K562 (cell line): ENCODE results near the gene ZFP64. TPM values are rescaled to one million over a fixed set of nuclear protein-coding genes. Genes with fewer than 3 reads are reported as not detected.

Experiments used
- ATAC-seq: fragments of 200-7000 bp; cut with Tn5 transposase; 3 replicates; pipeline ENCODE4 v1.9.1; 2020; ENCODE audit warnings: moderate library complexity
- BruUV-seq: library from RNA; stranded (reverse); fragments of 400-500 nt; replicated peaks from 2 replicates; lab custom pipeline; 2021; lab: Mats Ljungman, UMichigan
- CTCF ChIA-PET: fragments of 300-600 bp; formaldehyde crosslinking; extraction: SDS; loops from one replicate; lab custom pipeline; 2021; ENCODE audit warnings: low intra/inter-chr PET ratio; lab: Yijun Ruan, JAX
- POLR2A ChIA-PET: fragments of 300-600, 350-650 bp; sonication (Branson Sonifier 250); formaldehyde crosslinking; extraction: SDS; loops from one replicate; lab custom pipeline; 2021; ENCODE audit warnings: antibody characterized with exemption, inconsistent platforms; lab: Yijun Ruan, JAX
- DNase-seq, 4 experiments: peaks; one replicate each; pipeline versions ENCODE4 v3.0.0 to v3.0.0-alpha.2; 2011 to 2018; ENCODE audit warnings: low spot score in 3 of 4, mixed read lengths in 3 of 4; ENCODE audit errors: extremely low read depth in 1 of 4
- FAIRE-seq: peaks from 2 replicates; lab custom pipeline; 2011; peaks lifted over from hg19 to GRCh38; lab: Jason Lieb, UNC
- H2AFZ ChIP-seq: 2 replicates; pipeline ENCODE4 v1.6.0; 2011; ENCODE audit warnings: low read depth, low read length, control low read depth, inconsistent platforms
- H3K27ac ChIP-seq: fragments of 200-600 bp; 3 replicates; pipeline ENCODE4 v1.8.0; 2011; ENCODE audit warnings: low read depth, mild to moderate bottlenecking, control low read depth, inconsistent platforms, low read length, moderate library complexity, mixed read lengths; ENCODE audit errors: extremely low read depth
- H3K27me3 ChIP-seq, 2 experiments: fragments of 300-600 bp in 1 of 2; 2 replicates in 1 of 2; 3 replicates in 1 of 2; pipeline versions ENCODE4 v1.6.0 to v1.8.0; 2011; ENCODE audit warnings: inconsistent platforms in 2 of 2, low read length in 2 of 2, mild to moderate bottlenecking in 1 of 2, mixed read lengths in 1 of 2, moderate library complexity in 1 of 2; ENCODE audit not compliant: control insufficient read depth in 2 of 2, insufficient read depth in 2 of 2
- H3K36me3 ChIP-seq: fragments of 300-600 bp; 3 replicates; pipeline ENCODE4 v1.8.0; 2011; ENCODE audit warnings: mild to moderate bottlenecking, low read length, inconsistent platforms; ENCODE audit not compliant: control insufficient read depth, insufficient read depth
- H3K4me1 ChIP-seq, 2 experiments: fragments of 200-600 bp in 1 of 2; replicated peaks in 1 of 2; 2 replicates in 1 of 2; 3 replicates in 1 of 2; pipeline versions ENCODE4 v1.5.1 to v1.8.0; 2011; ENCODE audit warnings: inconsistent platforms in 2 of 2, low read length in 2 of 2, mild to moderate bottlenecking in 1 of 2, mixed read lengths in 1 of 2, moderate library complexity in 1 of 2; ENCODE audit not compliant: control insufficient read depth in 2 of 2, insufficient read depth in 2 of 2
- H3K4me2 ChIP-seq: 2 replicates; pipeline ENCODE4 v1.6.1; 2011; ENCODE audit warnings: low read length, control low read depth, inconsistent platforms, mixed read lengths; ENCODE audit not compliant: insufficient read depth
- H3K4me3 ChIP-seq: fragments of 200-600 bp; sonication (generic), shearing (Covaris generic); 2 replicates; pipeline ENCODE4 v1.5.1; 2016; ENCODE audit warnings: control low read depth, inconsistent platforms
- H3K79me2 ChIP-seq: fragments of 200-600 bp; 3 replicates; pipeline ENCODE4 v1.8.0; 2011; ENCODE audit warnings: low read length, inconsistent platforms; ENCODE audit not compliant: control insufficient read depth, insufficient read depth
- H3K9ac ChIP-seq, 2 experiments: 2 replicates each; pipeline versions ENCODE4 v1.6.0 to v1.6.1; 2011; ENCODE audit warnings: low read depth in 2 of 2, low read length in 2 of 2, control low read depth in 1 of 2, inconsistent platforms in 1 of 2, mild to moderate bottlenecking in 1 of 2, mixed read lengths in 1 of 2; ENCODE audit not compliant: insufficient read depth in 1 of 2
- H3K9me1 ChIP-seq: one replicate; pipeline ENCODE4 v1.6.0; 2011; ENCODE audit warnings: inconsistent platforms, mild to moderate bottlenecking, low read length, moderate library complexity; ENCODE audit not compliant: control insufficient read depth, insufficient read depth
- H3K9me3 ChIP-seq: replicated peaks from 2 replicates; pipeline ENCODE4 v1.5.1; 2011; ENCODE audit warnings: low read depth, low read length, inconsistent platforms; ENCODE audit not compliant: control insufficient read depth, insufficient read depth
- H4K20me1 ChIP-seq: replicated peaks from 2 replicates; pipeline ENCODE4 v1.6.1; 2011; ENCODE audit warnings: low read length, inconsistent platforms, mixed read lengths; ENCODE audit not compliant: control insufficient read depth, insufficient read depth
- CBX3 ChIP-seq, 2 experiments: IDR thresholded peaks; 1 replicate in 1 of 2; 2 replicates in 1 of 2; pipeline ENCODE4 v1.6.1; 2012; ENCODE audit warnings: inconsistent platforms in 2 of 2, low read length in 2 of 2, borderline replicate concordance in 1 of 2, control low read depth in 1 of 2
- PRMT5 ChIP-seq: sonication (generic); formaldehyde crosslinking; IDR thresholded peaks from 2 replicates; pipeline ENCODE4 v1.5.0; 2020; ENCODE audit warnings: missing genetic modification reagents
- RAD51 ChIP-seq: fragments of 450-650 bp; IDR thresholded peaks from 2 replicates; pipeline ENCODE4 v1.7.1; 2016; ENCODE audit warnings: low read depth, mild to moderate bottlenecking, borderline replicate concordance
- TAF1 ChIP-seq: IDR thresholded peaks from 2 replicates; pipeline ENCODE4 v1.6.1; 2011; ENCODE audit warnings: mild to moderate bottlenecking, low read length, moderate library complexity; ENCODE audit not compliant: insufficient read depth, control insufficient read depth, severe bottlenecking; ENCODE audit errors: extremely low read depth
- ZNF134 ChIP-seq: fragments of 250-450 bp; sonication (Bioruptor Pico); conservative IDR thresholded peaks from 2 replicates; pipeline ENCODE4 v1.4.0; 2020
- ZNF668 ChIP-seq: fragments of 250-450 bp; sonication (Bioruptor Pico); IDR thresholded peaks from 2 replicates; pipeline ENCODE4 v1.8.0; 2022; ENCODE audit warnings: mild to moderate bottlenecking, inconsistent platforms
- WGBS: fragments of 100-300 bp; shearing (Covaris generic); methylation state at CpG from one replicate; pipeline ENCODE4 v1.1.6; 2016; ENCODE audit warnings: low coverage, mixed read lengths; ENCODE audit not compliant: insufficient coverage; ENCODE audit errors: missing lambda C conversion rate; 5-methylcytosine and 5-hydroxymethylcytosine counted together
- in situ Hi-C: fragments of 300-500 bp; cut with MboI; formaldehyde crosslinking; loops from 4 replicates; pipeline ENCODE4 v1.15.0; 2018; ENCODE audit warnings: inconsistent platforms, mixed read lengths
- intact Hi-C: fragments of 100-400 bp; cut with micrococcal nuclease; formaldehyde crosslinking; loops from 2 replicates; pipeline ENCODE4 v1.14.2; 2022
- polyA plus RNA-seq, 8 experiments: library from polyadenylated mRNA; depleted of rRNA in 4 of 8; stranded (reverse) in 5 of 8; unstranded in 3 of 8; fragments of >200 nt; fragmentation: Nextera tagmentation in 2 of 8; fragmentation: Illumina TruSeq in 1 of 8; extraction: Ambion mirVana in 2 of 8; extraction: Trizol in 1 of 8; gene quantifications; 2 replicates each; pipeline versions ENCODE4 v1.2.1 to v1.2.3, GENCODE V29; 2011 to 2014; ENCODE audit warnings: inconsistent platforms in 1 of 8, missing spikeins in 1 of 8
- total RNA-seq, 7 experiments: library from RNA; depleted of rRNA in 6 of 7; stranded (reverse); fragments of >200 nt in 6 of 7; fragmentation: Illumina TruSeq in 2 of 7; extraction: Trizol in 2 of 7; gene quantifications; 2 replicates each; pipeline versions ENCODE4 v1.2.1 to v1.2.3, GENCODE V29; 2011 to 2021; ENCODE audit warnings: low replicate concordance in 1 of 7
- TF ChIP-seq, protein P1 (sequence below): fragments of 450-650 bp; IDR thresholded peaks from 2 replicates; pipeline ENCODE4 v1.6.1; 2016; ENCODE audit warnings: borderline replicate concordance
- TF ChIP-seq, protein P2 (sequence below): fragments of 450-650 bp; IDR thresholded peaks from 2 replicates; pipeline ENCODE4 v1.6.1; 2016
- TF ChIP-seq, protein P3 (sequence below): sonication (generic); formaldehyde crosslinking; IDR thresholded peaks from 2 replicates; pipeline ENCODE4 v1.9.0; 2022; ENCODE audit warnings: mild to moderate bottlenecking, missing genetic modification reagents
- TF ChIP-seq, protein P4 (sequence below): sonication (generic); formaldehyde crosslinking; IDR thresholded peaks from 2 replicates; pipeline ENCODE4 v1.5.0; 2020; ENCODE audit warnings: missing genetic modification reagents

The ZFP64 gene
- total and polyA plus RNA-seq, 9 of the 15 experiments (the other 6 are each of a cell fraction or from before 2014, with no cell fraction given), result 1.4 to 13.4 (median 7.0) TPM

DNA sequence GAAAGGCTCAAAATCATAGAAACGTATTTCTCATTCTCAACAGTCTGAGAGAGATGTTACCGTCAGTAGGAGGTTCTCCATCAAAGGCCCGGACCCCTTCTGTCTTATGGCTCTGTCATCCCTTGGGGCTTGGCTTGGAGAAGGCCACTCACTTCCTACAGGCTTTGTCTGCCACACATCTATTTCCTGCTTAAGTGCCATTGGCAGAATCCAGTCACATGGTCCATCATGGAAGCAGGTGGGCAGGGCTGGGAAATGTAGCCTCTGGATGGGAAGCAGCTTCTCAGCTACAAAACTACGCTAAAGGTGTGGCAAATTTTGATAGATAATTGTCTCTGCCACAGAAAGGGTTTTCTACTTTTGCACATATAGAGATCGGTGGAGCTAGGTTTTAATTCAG is 12.6 kb upstream of the ZFP64 start:
- TF ChIP-seq ZNF668 (CRISPR knock-in tag) (no peak), TAF1 (no peak), CBX3 (IDR thresholded peaks at IDR 0.05; ENCODE audit: borderline replicate concordance in 1 of 2, low read length in 2 of 2) (0 out of 3 replicates have a peak, but pooled peaks of 1 of the 2 experiments have one; percentile 17), RAD51 (peak; percentile 72), PRMT5 (CRISPR knock-in tag) (no peak), ZNF134 (CRISPR knock-in tag) (no peak)
- TF ChIP-seq, protein P1, sequence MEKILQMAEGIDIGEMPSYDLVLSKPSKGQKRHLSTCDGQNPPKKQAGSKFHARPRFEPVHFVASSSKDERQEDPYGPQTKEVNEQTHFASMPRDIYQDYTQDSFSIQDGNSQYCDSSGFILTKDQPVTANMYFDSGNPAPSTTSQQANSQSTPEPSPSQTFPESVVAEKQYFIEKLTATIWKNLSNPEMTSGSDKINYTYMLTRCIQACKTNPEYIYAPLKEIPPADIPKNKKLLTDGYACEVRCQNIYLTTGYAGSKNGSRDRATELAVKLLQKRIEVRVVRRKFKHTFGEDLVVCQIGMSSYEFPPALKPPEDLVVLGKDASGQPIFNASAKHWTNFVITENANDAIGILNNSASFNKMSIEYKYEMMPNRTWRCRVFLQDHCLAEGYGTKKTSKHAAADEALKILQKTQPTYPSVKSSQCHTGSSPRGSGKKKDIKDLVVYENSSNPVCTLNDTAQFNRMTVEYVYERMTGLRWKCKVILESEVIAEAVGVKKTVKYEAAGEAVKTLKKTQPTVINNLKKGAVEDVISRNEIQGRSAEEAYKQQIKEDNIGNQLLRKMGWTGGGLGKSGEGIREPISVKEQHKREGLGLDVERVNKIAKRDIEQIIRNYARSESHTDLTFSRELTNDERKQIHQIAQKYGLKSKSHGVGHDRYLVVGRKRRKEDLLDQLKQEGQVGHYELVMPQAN, result no peak
- TF ChIP-seq, protein P2, sequence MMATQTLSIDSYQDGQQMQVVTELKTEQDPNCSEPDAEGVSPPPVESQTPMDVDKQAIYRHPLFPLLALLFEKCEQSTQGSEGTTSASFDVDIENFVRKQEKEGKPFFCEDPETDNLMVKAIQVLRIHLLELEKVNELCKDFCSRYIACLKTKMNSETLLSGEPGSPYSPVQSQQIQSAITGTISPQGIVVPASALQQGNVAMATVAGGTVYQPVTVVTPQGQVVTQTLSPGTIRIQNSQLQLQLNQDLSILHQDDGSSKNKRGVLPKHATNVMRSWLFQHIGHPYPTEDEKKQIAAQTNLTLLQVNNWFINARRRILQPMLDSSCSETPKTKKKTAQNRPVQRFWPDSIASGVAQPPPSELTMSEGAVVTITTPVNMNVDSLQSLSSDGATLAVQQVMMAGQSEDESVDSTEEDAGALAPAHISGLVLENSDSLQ, result peak; percentile 38; the same call in 1 of the 2 replicates
- TF ChIP-seq, protein P3, sequence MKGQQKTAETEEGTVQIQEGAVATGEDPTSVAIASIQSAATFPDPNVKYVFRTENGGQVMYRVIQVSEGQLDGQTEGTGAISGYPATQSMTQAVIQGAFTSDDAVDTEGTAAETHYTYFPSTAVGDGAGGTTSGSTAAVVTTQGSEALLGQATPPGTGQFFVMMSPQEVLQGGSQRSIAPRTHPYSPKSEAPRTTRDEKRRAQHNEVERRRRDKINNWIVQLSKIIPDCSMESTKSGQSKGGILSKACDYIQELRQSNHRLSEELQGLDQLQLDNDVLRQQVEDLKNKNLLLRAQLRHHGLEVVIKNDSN, result peak; percentile 77
- TF ChIP-seq, protein P4, sequence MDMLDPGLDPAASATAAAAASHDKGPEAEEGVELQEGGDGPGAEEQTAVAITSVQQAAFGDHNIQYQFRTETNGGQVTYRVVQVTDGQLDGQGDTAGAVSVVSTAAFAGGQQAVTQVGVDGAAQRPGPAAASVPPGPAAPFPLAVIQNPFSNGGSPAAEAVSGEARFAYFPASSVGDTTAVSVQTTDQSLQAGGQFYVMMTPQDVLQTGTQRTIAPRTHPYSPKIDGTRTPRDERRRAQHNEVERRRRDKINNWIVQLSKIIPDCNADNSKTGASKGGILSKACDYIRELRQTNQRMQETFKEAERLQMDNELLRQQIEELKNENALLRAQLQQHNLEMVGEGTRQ (CRISPR knock-in tag), result peak; percentile 78
- peaks cover 1% of the 10 kb centered on the region; the same call in 1 of the 2 replicates for H3K9me3 ChIP-seq
- intact Hi-C loops (no loop called here), in situ Hi-C loops (no loop called here)
- DNase-seq, result peak; percentile 20 to 47 (median 36)
- peak overlapping the region; percentile 9; the same call in 1 of the 2 replicates for H3K4me2 ChIP-seq
- ChIA-PET POLR2A (interaction anchor here (0.6 kb wide), 1 partner anchor 404 kb away, joined by 4 read pairs; no protein-coding TSS in a partner anchor), CTCF (no interaction called here)
- H3K27me3 ChIP-seq, result no peaks in the 10 kb centered on the region
- no peaks in the 10 kb centered on the region for H3K4me1 ChIP-seq
- no peak overlapping the region for H3K27ac ChIP-seq
- no peak overlapping the region for H3K9ac ChIP-seq
- no peaks in the 10 kb centered on the region for H3K9me1 ChIP-seq
- H3K36me3 ChIP-seq, result no peaks in the 10 kb centered on the region
- H4K20me1 ChIP-seq, result no peaks in the 10 kb centered on the region
- no peak overlapping the region for H3K4me3 ChIP-seq
- whole genome bisulfite sequencing, result 17% methylated on average over 5 of the region's 5 CpGs
- FAIRE-seq, result no peak
- no TSS peak for BruUV-seq
- peak overlapping the region; percentile 52; the same call in 1 of the 2 replicates for H2AFZ ChIP-seq
- no peaks in the 10 kb centered on the region for H3K79me2 ChIP-seq
- ATAC-seq, result peak; percentile 69
